ENCODE measurements around the gene DIPK2A. TPM values are rescaled to one million over a fixed set of nuclear protein-coding genes. Genes with fewer than 3 reads are reported as not detected.

The DIPK2A gene, protein sequence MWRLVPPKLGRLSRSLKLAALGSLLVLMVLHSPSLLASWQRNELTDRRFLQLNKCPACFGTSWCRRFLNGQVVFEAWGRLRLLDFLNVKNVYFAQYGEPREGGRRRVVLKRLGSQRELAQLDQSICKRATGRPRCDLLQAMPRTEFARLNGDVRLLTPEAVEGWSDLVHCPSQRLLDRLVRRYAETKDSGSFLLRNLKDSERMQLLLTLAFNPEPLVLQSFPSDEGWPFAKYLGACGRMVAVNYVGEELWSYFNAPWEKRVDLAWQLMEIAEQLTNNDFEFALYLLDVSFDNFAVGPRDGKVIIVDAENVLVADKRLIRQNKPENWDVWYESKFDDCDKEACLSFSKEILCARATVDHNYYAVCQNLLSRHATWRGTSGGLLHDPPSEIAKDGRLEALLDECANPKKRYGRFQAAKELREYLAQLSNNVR
- total RNA-seq (2014; rRNA removed; shearing (Covaris generic)) = 11.5 and 15.2 TPM in 2 replicates
- polyA plus RNA-seq (2015; cell fraction: cytosol; rRNA removed) = 11.1 and 12.9 TPM in 2 replicates
- polyA plus RNA-seq (2015; cell fraction: nucleus; rRNA removed) = 4.1 and 17.9 TPM in 2 replicates

DNA sequence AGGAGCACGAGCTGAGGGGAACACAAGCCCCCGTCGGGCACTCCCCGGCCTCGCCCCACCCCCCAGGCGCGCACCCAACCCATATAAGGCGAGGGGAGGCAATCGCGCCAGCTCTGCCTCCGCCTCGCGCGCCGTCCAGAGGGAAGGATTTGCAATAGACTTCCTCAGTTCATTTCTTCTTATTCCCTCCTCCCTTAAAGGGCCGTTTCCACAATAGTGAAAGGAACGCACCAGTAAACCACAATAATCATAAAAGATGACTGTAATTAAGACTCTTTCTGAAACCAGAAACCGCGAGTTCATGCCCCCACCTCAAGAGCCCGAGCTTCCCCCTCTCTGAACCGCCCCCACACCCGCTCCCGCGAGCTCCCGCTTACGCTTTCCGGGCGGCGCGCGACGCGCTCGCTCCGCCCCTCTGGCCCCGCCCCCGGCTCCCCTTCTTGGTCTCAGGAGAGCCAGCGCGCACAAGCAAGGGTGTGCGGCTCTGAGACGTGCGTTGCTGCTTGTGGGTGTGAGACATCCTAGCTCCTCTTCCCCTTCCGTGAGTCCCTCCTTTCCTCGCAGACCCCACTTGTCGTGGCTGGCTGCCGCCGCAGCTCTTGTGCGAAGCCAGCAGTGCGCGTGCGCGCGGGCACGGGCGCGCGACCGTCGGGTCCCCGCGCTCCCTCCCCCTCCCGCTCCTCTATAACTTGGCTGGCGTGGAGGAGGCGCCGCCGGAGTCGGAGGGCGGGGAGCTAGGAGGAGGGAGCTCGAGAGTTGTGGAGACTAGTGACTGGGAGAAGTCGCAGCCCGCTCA is at the start of gene DIPK2A:
Gene DIPK2A (plus strand): TSS at position 465 of the 796 bp plus-strand sequence. CDS start 510 bp downstream, outside the sequence.
- in situ Hi-C loops (cut with HindIII; ENCODE audit: low pct_unique_long_range_greater_than_20kb, low sequenced_read_pairs) = no loop called here
- peak; percentile 93 for DNase-seq (ENCODE audit: low read depth, low spot score)

DNA sequence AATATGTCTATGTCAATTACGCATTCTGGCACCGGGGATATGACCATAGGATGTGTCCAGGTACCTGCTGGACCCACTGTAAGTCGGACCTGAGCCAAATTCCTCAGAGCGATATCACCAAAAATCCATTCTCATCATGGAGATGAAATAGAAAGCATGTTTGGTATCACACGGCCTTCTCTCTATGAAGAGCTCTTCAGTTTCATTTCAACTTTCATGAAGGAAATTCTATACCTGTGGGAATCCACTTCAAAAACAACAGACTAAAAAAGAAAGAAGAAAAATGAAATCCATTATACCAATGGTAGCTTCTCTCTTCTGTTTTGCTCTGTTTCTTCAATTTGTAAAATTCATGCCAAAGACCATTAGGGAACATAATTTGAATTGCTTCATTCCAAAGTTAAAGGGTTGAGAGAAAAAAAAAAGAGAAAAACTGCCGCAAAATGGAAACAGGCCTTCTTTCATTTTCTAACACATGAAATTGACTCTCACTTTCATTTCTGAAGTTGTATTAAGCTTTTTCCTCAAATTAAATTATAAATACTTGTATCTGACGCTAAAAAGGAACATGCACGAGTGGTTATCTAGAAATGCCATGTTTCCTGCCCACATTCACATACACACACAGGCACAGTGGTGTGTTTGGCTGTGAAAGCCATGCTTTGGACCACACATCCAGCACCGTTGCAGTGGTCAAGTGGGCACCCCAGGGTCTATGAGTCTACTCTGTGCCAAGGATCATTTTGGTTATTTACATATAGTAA is 46.9 kb upstream of the DIPK2A start:
- DNase-seq (ENCODE audit: low read depth, low spot score) = no peak
- in situ Hi-C loops (cut with HindIII; ENCODE audit: low pct_unique_long_range_greater_than_20kb, low sequenced_read_pairs) = no loop called here

DNA sequence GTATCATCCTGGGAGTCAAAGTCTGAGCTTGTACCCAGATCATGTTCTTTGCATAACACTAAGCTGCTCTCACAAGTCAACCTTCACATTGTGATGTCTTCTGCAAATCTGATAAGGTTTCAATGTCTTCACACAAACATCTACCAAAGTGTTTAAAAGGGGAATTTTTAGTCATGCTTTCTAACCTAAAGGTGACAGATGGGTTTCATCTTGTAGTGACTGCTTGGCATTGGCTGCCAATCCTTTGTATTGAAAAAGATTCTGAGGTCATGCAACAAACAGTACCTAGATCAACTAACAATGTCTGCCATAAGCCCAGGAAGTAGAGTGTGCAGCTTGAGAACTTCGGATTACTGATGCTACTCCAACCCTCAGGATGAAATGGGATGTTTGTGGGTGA is 43.6 kb upstream of the DIPK2A start:
- DNase-seq (ENCODE audit: low read depth, low spot score) = no peak
- in situ Hi-C loops (cut with HindIII; ENCODE audit: low pct_unique_long_range_greater_than_20kb, low sequenced_read_pairs) = no loop called here

GRCh38 chr3:143928541-143929255 is 42.9 kb upstream of the DIPK2A start:
- DNase-seq (ENCODE audit: low read depth, low spot score) = no peak
- in situ Hi-C loops (cut with HindIII; ENCODE audit: low pct_unique_long_range_greater_than_20kb, low sequenced_read_pairs) = no loop called here

DNA sequence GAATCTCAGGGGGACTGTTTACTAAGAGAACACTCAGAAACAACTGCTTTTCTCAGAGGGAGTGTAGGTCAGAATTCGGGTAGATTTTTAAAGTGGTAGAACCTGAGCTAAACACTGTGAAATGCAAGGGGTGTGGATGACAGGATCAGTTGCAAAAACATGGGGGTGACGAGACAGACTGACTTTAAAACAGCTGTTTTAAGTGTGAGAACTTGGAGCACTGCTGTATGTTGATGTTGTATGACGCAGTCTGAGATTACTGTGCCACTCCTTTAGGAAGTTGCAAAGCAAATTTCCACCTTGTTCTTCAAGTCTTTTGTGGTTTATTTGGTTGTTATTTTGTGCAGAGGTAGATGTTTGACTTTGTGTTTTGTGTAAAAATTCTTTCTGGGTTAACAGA is 36.8 kb upstream of the DIPK2A start:
- no peak for DNase-seq (ENCODE audit: low read depth, low spot score)
- in situ Hi-C loops (cut with HindIII; ENCODE audit: low pct_unique_long_range_greater_than_20kb, low sequenced_read_pairs) = no loop called here

- DNase-seq (ENCODE audit: low read depth, low spot score) = no peak
- in situ Hi-C loops (cut with HindIII; ENCODE audit: low pct_unique_long_range_greater_than_20kb, low sequenced_read_pairs) = no loop called here
Measured at GRCh38 chr3:143935678-143936077, 35.9 kb upstream of the DIPK2A start.

DNA sequence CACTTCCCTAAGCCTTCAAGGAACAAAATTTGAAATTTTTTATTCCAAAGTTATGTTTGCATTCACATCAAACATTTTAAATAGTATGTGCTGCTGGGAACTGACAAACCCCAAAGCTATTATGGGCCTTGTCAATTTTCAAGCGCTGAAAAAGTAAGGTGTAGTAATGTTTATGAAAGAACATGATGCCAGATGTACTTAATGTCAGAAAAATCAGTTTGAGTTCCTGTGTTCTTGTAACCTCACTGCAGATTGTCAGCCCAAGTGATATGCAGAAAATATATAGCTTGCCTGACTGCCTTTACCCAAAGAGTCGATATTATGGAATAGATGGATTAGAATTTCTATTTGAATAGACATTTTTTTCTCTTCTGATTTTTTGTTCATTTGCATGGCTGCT is 20.8 kb upstream of the DIPK2A start:
- no peak for DNase-seq (ENCODE audit: low read depth, low spot score)
- in situ Hi-C loops (cut with HindIII; ENCODE audit: low pct_unique_long_range_greater_than_20kb, low sequenced_read_pairs) = no loop called here

- DNase-seq (ENCODE audit: low read depth, low spot score) = peak; percentile 85
- in situ Hi-C loops (cut with HindIII; ENCODE audit: low pct_unique_long_range_greater_than_20kb, low sequenced_read_pairs) = no loop called here
Measured at GRCh38 chr3:143951351-143951971, 20.2 kb upstream of the DIPK2A start.

- no peak for DNase-seq (ENCODE audit: low read depth, low spot score)
- in situ Hi-C loops (cut with HindIII; ENCODE audit: low pct_unique_long_range_greater_than_20kb, low sequenced_read_pairs) = no loop called here
Measured at GRCh38 chr3:143952569-143953072, 19.0 kb upstream of the DIPK2A start.

DNA sequence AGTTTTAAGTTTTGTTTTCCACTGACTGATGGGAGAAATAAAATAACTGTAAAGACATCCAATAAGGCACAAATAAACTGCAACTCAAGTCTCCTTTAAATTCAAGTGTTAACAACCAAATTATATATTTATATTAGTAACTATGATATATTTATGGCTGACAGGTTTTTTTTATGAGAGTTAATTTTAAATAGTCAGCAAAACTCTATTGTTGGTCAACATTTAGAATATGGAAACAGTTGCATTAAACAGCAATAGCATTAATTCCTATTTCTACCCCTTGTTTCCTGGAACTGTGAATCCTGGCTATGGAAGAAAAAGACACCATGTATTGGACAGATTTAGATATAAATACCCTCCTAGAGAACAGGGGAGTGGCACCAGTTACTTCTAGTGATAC is 16.5 kb upstream of the DIPK2A start:
- DNase-seq (ENCODE audit: low read depth, low spot score) = no peak
- in situ Hi-C loops (cut with HindIII; ENCODE audit: low pct_unique_long_range_greater_than_20kb, low sequenced_read_pairs) = no loop called here

- in situ Hi-C loops (cut with HindIII; ENCODE audit: low pct_unique_long_range_greater_than_20kb, low sequenced_read_pairs) = no loop called here
- no peak for DNase-seq (ENCODE audit: low read depth, low spot score)
Measured at GRCh38 chr3:143956838-143957237, 14.8 kb upstream of the DIPK2A start.

- in situ Hi-C loops (cut with HindIII; ENCODE audit: low pct_unique_long_range_greater_than_20kb, low sequenced_read_pairs) = no loop called here
- DNase-seq (ENCODE audit: low read depth, low spot score) = no peak
Measured at GRCh38 chr3:143957453-143957852, 14.2 kb upstream of the DIPK2A start.

DNA sequence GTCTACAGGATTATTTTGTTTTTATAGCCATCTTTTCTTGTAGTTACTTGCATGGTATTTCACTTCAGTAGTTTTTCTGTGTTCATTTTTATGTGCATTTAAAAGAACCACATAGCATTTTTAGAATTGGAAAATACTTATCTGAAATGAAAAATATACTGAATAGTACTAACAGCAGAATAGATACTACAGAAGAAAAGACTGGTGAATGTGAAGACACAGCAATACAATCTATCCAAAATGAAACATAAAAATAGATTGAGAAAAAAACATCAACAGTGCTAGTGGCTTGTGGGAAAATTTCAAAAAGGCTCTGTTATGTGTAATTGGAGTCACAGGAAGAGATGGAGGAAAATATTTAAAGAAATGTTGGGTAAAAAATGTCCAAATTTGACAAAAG is 12.7 kb upstream of the DIPK2A start:
- in situ Hi-C loops (cut with HindIII; ENCODE audit: low pct_unique_long_range_greater_than_20kb, low sequenced_read_pairs) = no loop called here
- no peak for DNase-seq (ENCODE audit: low read depth, low spot score)

DNA sequence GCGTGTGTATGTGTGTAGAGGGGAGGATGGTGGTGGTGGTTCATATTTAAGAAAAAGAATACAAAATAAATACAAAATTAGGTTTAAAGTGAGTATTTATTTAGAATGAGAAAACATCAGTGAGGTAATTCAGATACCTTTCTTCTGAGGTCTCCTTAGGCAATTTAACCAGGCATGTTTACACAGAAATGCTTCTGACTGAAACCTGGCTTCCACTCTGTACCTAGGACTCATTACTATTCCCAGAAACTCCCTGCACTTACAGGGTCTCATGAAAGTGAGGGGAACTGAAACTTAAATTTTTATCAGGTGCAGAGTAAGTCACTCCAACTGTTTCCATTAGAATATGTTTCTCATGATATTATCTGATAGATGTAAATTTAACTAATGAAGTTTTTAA is 10.3 kb upstream of the DIPK2A start:
- DNase-seq (ENCODE audit: low read depth, low spot score) = no peak
- in situ Hi-C loops (cut with HindIII; ENCODE audit: low pct_unique_long_range_greater_than_20kb, low sequenced_read_pairs) = no loop called here

DNA sequence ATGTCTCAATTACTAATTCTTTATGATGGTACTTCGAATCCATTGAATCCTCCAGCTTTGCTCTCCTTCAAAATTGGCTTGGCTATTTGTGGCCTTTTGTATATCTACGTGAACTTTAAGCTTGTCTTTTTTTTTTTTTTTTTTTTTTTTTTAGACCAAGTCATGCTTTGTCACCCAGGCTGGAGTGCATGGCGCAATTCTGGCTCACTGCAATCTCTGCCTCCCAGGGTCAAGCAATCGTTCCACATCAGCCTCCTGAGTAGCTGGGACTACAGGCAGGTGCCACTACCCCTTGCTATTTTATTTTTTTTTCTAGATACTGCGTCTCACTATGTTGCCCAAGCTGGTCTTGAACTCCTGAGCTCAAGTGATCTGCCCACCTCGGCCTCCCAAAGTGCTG is 7.7 kb upstream of the DIPK2A start:
- in situ Hi-C loops (cut with HindIII; ENCODE audit: low pct_unique_long_range_greater_than_20kb, low sequenced_read_pairs) = no loop called here
- no peak for DNase-seq (ENCODE audit: low read depth, low spot score)

GRCh38 chr3:143970773-143971358 is 757 bp upstream of the DIPK2A start:
- DNase-seq (ENCODE audit: low read depth, low spot score) = peak; percentile 44
- in situ Hi-C loops (cut with HindIII; ENCODE audit: low pct_unique_long_range_greater_than_20kb, low sequenced_read_pairs) = no loop called here

GRCh38 chr3:143972155-143972504 is 507 bp downstream of the DIPK2A start:
- DNase-seq (ENCODE audit: low read depth, low spot score) = no peak

More at GRCh38 chr3:143972155-143972504, 507 bp downstream of the DIPK2A start:
- in situ Hi-C loops (cut with HindIII; ENCODE audit: low pct_unique_long_range_greater_than_20kb, low sequenced_read_pairs) = no loop called here
